Measurements from ENCODE around the gene SFXN5.
A peak's percentile ranks its signal among the peaks of the same experiment; 100 is the strongest.

The SFXN5 gene

DNA sequence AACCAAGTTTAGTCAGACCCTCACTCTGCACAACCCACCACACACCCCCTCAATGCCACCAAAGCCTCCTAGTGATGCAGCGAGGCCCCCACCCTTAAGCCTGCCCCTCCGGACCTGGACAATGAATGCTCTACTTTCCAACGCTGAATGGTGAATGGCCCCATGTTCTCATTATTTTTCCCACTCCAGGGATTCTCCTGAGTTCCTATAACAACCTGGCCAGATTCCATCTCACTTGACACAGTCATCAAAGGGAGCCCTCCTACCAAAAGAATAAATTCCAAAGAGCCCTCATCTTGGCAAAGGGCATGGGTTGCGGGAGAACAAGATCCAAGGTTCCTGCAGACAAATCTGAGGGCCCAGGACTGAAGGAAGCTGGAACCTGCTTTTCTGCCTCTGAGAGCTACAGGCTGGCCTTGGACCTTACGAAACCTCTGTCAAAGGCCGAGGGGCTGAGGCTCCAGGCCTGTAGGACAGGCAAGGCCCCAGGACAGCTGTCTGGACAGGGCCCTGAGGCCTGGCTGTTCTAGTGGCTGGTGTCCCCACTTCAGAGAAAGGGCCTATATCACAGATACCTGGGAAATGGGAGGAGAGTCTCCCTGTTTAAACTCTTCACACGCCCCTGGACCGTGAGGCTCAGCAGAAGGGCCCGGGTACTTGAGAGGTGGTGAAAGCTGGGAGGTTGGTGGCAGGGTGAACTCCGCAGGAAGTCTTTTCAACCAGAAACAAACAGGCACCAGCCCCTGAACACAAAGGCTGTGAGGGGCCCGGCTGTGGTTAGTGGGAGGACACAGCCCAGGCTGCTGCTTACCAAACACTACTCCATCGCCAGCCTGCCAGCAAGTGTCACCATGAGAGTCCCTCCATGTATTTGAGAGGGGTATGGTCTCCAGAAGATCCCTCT, 27.3 kb downstream of the SFXN5 start:
- DNase-seq = no peak

GRCh38 chr2:73043276-73043675, 28.2 kb downstream of the SFXN5 start:
- DNase-seq = no peak

DNA sequence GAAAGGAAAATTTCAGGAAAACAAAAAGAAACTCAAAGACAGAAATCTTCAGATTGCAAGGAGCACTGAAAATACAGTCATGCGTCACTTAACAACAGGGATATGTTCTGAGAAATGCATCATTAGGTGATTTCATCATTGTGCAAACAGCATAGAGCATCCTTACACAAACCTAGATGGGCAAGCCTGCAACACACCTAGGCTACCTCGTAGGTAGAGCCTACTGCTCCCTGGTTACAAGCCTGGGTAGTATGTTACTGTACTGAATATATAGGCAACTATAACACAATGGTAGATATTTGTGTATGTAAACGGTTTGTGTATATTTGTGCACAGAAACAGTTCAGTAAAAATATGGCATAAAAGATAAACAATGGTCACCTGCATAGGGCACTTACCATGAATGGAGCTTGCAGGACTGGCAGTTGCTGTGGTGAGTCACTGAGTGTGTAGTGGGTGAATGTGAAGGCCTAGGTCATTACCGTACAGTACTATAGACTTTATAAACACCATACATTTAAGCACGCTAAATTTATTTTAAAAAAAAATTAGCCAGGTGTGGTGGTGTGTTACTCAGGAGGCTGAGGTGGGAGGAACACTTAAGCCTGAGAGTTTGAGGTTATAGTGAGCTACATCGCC, 33.4 kb downstream of the SFXN5 start:
- no peak for DNase-seq

- DNase-seq = no peak
Measured at GRCh38 chr2:73036766-73037165, 34.7 kb downstream of the SFXN5 start.

DNA sequence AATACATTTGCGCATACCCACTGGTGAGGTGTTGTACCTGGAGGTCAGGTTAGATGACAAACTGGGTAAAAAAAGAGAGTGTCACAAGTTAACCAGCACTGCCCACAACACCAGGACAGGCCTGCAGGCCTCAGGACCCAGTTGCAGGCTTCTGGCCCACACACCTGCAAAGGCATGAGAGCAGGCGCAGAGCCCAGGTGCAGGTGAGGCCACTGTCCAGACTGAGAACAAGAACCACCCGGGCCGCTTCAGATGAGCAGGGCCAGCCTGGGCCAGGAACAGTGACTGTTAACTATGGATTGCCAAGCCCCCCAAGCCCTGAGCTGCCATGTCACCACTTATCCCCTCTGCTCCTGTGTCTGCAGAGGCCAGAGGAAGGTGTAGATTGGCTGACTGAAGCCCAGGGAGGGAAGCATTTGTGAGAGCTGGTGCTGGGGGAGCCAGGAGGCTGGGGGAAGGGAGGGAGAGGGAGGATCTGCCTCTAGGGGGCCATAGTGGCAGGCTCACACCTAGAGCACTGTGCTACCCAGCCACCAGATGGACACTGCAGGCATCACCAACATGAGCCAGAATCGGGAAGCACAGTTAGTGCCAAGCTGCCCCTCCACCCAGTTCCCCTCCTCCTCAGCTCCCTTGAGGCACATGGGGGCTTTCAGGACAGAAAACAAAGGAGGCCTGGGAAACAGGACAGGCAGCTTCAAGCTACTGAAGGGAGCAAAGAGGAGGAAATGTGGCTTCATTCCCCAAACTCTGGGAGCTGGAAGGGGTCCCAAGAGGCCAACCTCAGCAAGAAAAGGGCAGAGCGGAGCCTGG, 35.4 kb downstream of the SFXN5 start:
- DNase-seq = no peak

DNA sequence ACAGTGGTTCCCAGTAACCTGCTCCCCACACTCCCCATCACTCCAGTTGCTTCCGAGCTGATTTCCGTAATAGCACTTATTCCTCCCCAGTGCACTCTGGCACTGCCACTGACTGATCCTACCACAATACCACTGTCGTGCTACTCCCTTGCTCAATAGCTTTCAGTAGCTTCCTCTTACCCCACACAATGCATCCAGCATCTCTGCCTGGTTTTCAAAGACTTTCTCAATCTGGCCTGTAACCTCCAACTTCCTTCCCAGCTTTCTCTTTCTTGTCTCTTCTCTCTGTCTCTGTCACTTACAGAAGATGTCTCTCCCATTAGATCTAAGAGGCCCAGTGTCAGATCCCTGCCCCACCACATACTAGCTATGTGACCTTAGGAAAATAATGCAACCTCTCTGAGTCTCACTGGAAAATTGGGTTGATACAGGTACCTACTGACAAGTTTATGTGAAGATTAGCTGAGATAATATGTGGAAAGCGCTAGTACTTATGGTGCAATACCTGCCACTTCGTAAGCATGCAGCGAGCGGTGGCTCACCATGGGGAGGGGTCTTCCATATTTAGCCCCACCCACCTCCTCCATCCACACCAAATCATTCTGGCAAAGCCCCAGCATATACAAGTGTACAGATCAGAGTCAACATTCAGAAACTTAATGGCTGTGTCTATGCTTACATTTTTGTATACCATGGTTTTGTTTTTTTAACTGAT, 36.7 kb downstream of the SFXN5 start:
- peak; percentile 97 to 98 for DNase-seq

DNA sequence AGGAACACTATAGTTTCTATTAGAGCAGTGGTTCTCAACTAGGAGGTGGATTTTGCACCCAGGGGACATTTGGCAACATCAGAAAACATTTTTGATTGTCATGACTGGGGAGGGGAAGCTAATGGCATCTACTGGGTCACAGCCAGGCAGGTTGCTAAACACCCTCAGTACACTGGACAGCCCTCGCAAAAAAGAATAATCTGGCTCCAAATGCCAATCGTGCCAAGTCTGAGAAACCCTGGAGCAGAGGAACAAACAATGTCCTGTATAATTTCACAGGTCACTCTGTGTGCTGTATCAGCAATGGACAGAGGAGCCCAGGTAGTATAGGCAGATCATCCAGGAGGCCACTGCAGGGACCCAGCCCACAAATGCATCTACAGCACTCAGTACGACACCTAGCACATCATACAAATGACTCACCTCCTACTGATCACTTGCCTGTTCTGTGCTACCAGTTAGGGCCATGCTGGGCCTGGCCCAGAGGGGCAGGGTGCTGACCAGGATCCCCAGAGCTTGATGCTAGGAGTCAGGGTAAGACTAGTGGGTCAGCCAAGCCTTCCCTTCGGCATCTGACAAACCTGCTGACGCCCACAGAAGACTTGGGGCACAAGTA, 37.6 kb downstream of the SFXN5 start:
- no peak for DNase-seq

- no peak for DNase-seq
Measured at GRCh38 chr2:73033142-73033765, 38.3 kb downstream of the SFXN5 start.

GRCh38 chr2:73032702-73033097, 38.8 kb downstream of the SFXN5 start:
- no peak for DNase-seq

- DNase-seq = no peak
Measured at GRCh38 chr2:73031725-73032701, 39.5 kb downstream of the SFXN5 start.

DNA sequence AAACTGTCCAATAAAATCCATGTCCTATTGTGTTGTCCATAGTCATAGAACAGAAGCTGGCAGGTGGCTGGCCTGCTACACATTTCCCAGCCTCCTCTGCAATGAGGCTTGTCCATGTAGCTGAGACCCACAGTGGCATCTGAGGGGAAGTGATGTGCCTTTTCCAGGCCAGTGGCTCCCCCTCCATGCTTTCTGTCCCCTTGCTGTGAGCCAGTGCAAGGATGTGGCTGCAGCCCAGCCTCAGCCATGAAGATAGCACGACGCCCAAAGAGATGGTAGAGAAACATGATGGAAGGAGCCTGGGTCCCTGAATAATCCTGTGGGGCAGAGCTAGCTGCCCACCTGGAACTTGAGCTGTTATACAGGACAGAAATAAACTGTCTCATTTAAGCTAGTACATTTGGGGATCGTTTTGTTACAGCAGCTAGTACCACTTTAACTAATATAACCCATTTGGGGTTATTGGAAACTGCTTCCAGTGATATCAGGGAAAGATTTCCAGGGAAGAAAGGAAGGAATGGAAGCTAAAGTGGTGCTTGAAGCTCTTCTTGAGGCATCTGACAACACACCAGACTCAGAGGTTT, 40.3 kb downstream of the SFXN5 start:
- no peak for DNase-seq

DNA sequence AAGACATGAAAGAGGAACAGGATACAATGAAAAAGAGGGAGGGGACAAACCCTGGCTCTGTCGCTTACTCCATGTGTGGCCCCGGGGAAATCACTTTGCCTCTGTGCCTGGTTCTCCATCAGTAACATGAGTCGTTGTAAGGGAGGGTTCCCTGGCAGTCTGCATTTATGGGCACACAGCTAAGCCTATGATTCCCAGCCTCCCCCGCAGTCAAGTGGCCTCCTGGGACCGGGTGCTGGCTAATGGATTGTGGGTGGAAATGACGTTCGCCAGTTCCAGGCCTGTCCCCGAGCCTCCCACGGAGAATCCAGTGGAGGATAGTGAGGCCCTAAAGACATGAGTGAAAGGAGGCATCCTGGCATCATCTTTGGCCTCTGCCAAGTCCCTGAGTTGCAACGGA, 42.7 kb downstream of the SFXN5 start:
- DNase-seq = no peak

DNA sequence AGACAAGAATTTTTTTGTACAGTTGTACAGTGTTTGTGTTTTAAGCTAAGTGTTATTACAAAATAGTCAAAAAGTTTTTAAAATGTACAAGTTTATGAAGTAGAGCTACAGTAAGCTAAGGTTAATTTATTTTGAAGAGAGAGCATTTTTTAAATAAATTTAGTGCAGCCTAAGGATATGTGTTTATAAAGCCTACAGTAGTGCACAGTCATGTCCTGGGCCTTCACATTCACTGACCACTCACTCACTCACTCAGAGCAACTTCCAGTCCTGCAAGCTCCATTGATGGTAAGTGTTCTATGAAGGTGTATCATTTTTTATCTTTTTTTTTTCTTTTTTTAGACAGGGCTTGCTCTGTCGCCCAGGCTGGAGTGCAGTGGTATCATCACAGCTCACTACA, 44.2 kb downstream of the SFXN5 start:
- DNase-seq = no peak

DNA sequence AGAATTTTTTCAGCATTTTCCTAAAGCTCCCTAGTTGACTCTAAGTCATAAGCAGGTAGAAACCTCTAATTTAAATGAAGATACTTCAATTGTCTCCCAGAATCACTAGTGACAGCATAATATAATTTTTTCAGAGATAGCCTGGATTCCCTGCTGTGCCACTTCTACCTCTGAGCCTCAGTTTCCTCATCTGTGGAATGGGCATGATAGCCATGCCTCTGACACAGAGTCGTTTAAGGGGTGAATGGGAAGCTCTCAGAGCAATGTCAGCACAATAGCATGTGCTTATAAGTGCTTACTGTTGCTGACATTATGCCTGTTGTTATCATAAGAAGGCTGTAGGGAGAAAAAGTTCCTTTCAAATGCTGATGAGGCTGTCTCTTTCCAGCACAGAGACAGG, 48.0 kb downstream of the SFXN5 start:
- DNase-seq = no peak

DNA sequence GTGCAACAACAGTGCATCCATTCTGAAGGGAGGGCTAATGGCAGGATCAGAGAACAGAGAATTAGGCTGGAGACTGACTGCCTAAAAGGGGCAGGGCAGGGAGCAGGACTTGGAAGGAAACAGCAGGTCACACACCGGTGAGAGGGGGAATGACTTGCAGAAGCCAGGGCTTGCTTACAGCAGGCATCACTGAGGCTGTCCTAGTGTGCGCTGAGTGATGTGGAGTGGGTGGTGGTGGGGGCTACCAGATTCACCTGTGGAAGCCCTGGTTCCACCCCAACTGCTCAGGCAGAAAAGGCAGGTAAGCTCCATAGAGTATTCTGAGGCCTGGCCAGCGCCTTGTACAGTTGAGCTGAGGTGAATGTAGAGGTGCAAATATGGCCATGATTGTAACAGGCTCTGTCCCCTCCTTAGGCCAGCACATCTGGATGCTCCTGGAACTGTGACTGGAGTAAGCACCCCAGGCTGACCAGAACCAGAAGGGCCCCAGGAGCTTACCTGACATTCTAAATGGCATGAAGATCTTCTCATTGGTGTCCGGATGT, 49.4 kb downstream of the SFXN5 start:
- DNase-seq = no peak

- DNase-seq = no peak
Measured at GRCh38 chr2:73021371-73022010, 50.0 kb downstream of the SFXN5 start.

DNA sequence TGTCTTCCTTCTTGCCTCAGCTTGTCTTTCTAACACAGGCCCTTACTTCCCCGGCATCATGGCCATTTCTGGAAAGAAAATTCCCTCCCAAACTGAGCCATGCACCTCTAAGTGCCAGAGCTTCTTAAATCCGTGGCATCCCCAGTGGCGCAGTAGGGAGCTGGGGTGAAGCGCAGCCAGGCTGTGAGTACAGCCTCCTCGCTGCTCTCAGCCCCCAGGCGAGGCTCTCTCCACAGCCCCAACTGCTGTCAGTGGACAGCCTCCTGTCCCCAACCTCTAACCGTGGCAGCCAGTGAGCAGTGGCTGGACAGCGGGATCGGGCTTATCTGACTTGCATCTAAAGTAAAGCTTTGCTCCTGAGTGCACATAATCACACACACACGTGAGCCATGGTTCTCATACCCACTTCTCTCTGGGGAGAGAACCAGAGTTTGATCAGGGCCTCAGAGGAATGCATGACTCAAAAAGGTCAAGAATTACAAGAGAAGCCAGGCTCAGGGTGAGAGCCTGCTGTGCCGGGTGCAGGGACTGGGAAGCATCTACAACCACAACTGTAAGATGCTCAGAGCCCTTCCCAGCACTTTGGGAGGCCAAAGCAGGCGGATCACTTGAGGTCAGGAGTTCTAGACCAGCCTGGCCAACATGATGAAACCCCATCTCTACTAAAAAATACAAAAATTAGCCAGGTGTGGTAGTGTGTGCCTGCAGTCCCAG, 50.7 kb downstream of the SFXN5 start:
- DNase-seq = no peak

DNA sequence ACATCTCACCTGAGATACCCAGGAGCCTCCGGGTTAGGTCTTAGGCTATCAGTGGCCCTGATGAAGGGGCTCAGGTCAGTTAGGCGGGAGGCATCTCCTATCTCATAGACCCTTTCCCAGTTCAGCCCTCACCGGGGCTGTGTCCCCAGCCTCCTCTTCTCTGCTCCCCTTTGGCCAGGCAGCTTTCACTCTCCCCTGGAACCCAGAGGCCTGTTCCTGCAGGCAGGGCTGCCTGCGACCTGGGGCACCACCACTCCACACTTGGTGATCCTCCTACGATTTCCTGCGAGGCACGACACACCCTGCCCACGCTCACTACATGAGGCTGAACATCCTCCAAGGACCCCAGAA, 51.2 kb downstream of the SFXN5 start:
- no peak for DNase-seq
